GM23248 (cell line): Measurements from ENCODE around the gene PLCH2. TPM values are rescaled to one million over a fixed set of nuclear protein-coding genes. Genes with fewer than 3 reads are reported as not detected.

Experiments
- DNase-seq: peaks from one replicate; pipeline ENCODE4 v3.0.0-alpha.2; 2015
- H2AFZ ChIP-seq: fragments of 200-600 bp; sonication (generic); 2 replicates; pipeline ENCODE4 v1.6.1; 2016; ENCODE audit warnings: antibody characterized with exemption
- H3F3A ChIP-seq: fragments of 200-600 bp; sonication (generic); 2 replicates; pipeline ENCODE4 v1.6.1; 2016; ENCODE audit warnings: mild to moderate bottlenecking, antibody characterized with exemption, mixed run types; ENCODE audit not compliant: insufficient read depth
- H3K27ac ChIP-seq: fragments of 200-600 bp; sonication (generic); 2 replicates; pipeline ENCODE4 v1.5.1; 2016; ENCODE audit warnings: mild to moderate bottlenecking
- H3K27me3 ChIP-seq: fragments of 200-600 bp; sonication (generic); replicated peaks from 2 replicates; pipeline ENCODE4 v1.6.1; 2016; ENCODE audit warnings: mild to moderate bottlenecking; ENCODE audit not compliant: insufficient read depth
- H3K36me3 ChIP-seq: fragments of 200-600 bp; sonication (generic); 2 replicates; pipeline ENCODE4 v1.6.1; 2016; ENCODE audit warnings: low read depth, mild to moderate bottlenecking
- H3K4me1 ChIP-seq: fragments of 200-600 bp; sonication (generic); 2 replicates; pipeline ENCODE4 v1.6.1; 2016; ENCODE audit warnings: mild to moderate bottlenecking; ENCODE audit not compliant: insufficient read depth
- H3K4me2 ChIP-seq: fragments of 200-600 bp; sonication (generic); one replicate; pipeline ENCODE4 v1.6.1; 2016; ENCODE audit warnings: mild to moderate bottlenecking; ENCODE audit not compliant: unreplicated experiment
- H3K4me3 ChIP-seq: fragments of 200-600 bp; sonication (generic); 2 replicates; pipeline ENCODE4 v1.5.1; 2016; ENCODE audit warnings: mild to moderate bottlenecking
- H3K79me2 ChIP-seq: fragments of 200-600 bp; sonication (generic); 2 replicates; pipeline ENCODE4 v1.6.1; 2016; ENCODE audit warnings: mild to moderate bottlenecking; ENCODE audit not compliant: insufficient read depth
- H3K9ac ChIP-seq: fragments of 200-600 bp; sonication (generic); 2 replicates; pipeline ENCODE4 v1.6.1; 2016; ENCODE audit warnings: mild to moderate bottlenecking
- H3K9me2 ChIP-seq: fragments of 200-600 bp; sonication (generic); 2 replicates; pipeline ENCODE4 v1.6.1; 2016; ENCODE audit warnings: mixed run types, mild to moderate bottlenecking, moderate library complexity; ENCODE audit not compliant: insufficient read depth
- H3K9me3 ChIP-seq: fragments of 200-600 bp; sonication (generic); one replicate; pipeline ENCODE4 v1.6.1; 2017; ENCODE audit warnings: low read depth
- H4K20me1 ChIP-seq: fragments of 200-600 bp; sonication (generic); 2 replicates; pipeline ENCODE4 v1.6.0; 2016; ENCODE audit not compliant: insufficient read depth
- EZH2 ChIP-seq: fragments of 200-600 bp; sonication (generic); IDR thresholded peaks from 2 replicates; pipeline ENCODE4 v1.6.1; 2018; ENCODE audit warnings: antibody characterized with exemption, mild to moderate bottlenecking; ENCODE audit not compliant: insufficient read depth, poor library complexity, severe bottlenecking
- EZH2phosphoT487 ChIP-seq: fragments of 200-600 bp; sonication (generic); IDR thresholded peaks from 2 replicates; pipeline ENCODE4 v1.6.1; 2018; ENCODE audit warnings: antibody characterized with exemption, moderate library complexity, mild to moderate bottlenecking, low read depth; ENCODE audit not compliant: insufficient read depth
- WGBS, 2 experiments: methylation state at CpG; one replicate each; pipeline ENCODE4 v1.1.6; 2015 to 2017; ENCODE audit warnings: low lambda C conversion rate in 2 of 2, low coverage in 1 of 2; ENCODE audit errors: missing lambda C conversion rate in 2 of 2; 5-methylcytosine and 5-hydroxymethylcytosine counted together
- in situ Hi-C: fragments of 300-500 bp; cut with MboI; formaldehyde crosslinking; loops from 2 replicates; pipeline ENCODE4 v1.15.0; 2020
- polyA plus RNA-seq: library from polyadenylated mRNA; unstranded; fragments of >200 nt; fragmentation: Nextera tagmentation; extraction: Ambion mirVana; gene quantifications from 2 replicates; pipeline ENCODE4 v1.2.1, GENCODE V29; 2016
- total RNA-seq: library from RNA; depleted of rRNA; stranded (reverse); fragments of >200 nt; shearing (Covaris generic); gene quantifications from 2 replicates; pipeline ENCODE4 v1.2.3, GENCODE V29; 2014

PLCH2 gene
- total and polyA plus RNA-seq, 2 experiments from 2014 or later: not detected

- Histone ChIP-seq H3K4me3 (no peak overlapping the region), H3K27me3 (no peaks in the 10 kb centered on the region), H3K36me3 (no peaks in the 10 kb centered on the region; the same call in 1 of the 2 replicates), H3K79me2 (no peaks in the 10 kb centered on the region), H3F3A (no peaks in the 10 kb centered on the region), H3K9me2 (no peaks in the 10 kb centered on the region), H4K20me1 (no peaks in the 10 kb centered on the region), H3K4me1 (no peaks in the 10 kb centered on the region), H3K9ac (no peak overlapping the region), H2AFZ (no peak overlapping the region), H3K4me2 (no peak overlapping the region), H3K27ac (no peak overlapping the region), H3K9me3 (no peaks in the 10 kb centered on the region)
- TF ChIP-seq EZH2phosphoT487 (no peak), EZH2 (no peak)
- DNase-seq: no peak
- in situ Hi-C loops: loop anchor here (25.0 kb wide), 1 partner anchor 328 kb away; the partner anchor contains the start of gene FAAP20
- 95 to 96% methylated on average over 38 to 45 of the region's 45 CpGs for WGBS, 2 experiments
These were observed 39.0 kb downstream of the PLCH2 start for GRCh38 chr1:2514863-2515762.

- no peaks in the 10 kb centered on the region for H3F3A ChIP-seq
- H3K9me3 ChIP-seq: no peaks in the 10 kb centered on the region
- no peak overlapping the region for H2AFZ ChIP-seq
- H3K4me3 ChIP-seq: no peak overlapping the region
- no peaks in the 10 kb centered on the region for H4K20me1 ChIP-seq
- 92 to 96% methylated on average over 4 to 11 of the region's 11 CpGs for WGBS, 2 experiments
- H3K9me2 ChIP-seq: no peaks in the 10 kb centered on the region
- TF ChIP-seq EZH2phosphoT487: no peak
- no peak for TF ChIP-seq EZH2
- no peak overlapping the region for H3K4me2 ChIP-seq
- no peaks in the 10 kb centered on the region for H3K4me1 ChIP-seq
- no peaks in the 10 kb centered on the region for H3K27me3 ChIP-seq
- no peak overlapping the region for H3K9ac ChIP-seq
- 0 out of 2 replicates have a peak, but pooled peaks cover 1% of the 10 kb centered on the region for H3K79me2 ChIP-seq
- in situ Hi-C loops: loop anchor here (25.0 kb wide), 1 partner anchor 328 kb away; the partner anchor contains the start of gene FAAP20
- no peak for DNase-seq
- H3K27ac ChIP-seq: no peak overlapping the region
- H3K36me3 ChIP-seq: no peaks in the 10 kb centered on the region; the same call in 1 of the 2 replicates
These were observed 39.6 kb downstream of the PLCH2 start for GRCh38 chr1:2515763-2516080.

GRCh38 chr1:2516124-2516523 lies 40.0 kb downstream of the PLCH2 start:
- Histone ChIP-seq H3K27me3 (no peaks in the 10 kb centered on the region), H3K36me3 (no peaks in the 10 kb centered on the region; the same call in 1 of the 2 replicates), H3K9me2 (no peaks in the 10 kb centered on the region), H3K4me1 (no peaks in the 10 kb centered on the region), H3K27ac (no peak overlapping the region), H3K4me3 (no peak overlapping the region), H3K79me2 (0 out of 2 replicates have a peak, but pooled peaks cover 5% of the 10 kb centered on the region), H2AFZ (no peak overlapping the region), H3K4me2 (no peak overlapping the region), H3K9me3 (no peaks in the 10 kb centered on the region), H3K9ac (no peak overlapping the region), H4K20me1 (no peaks in the 10 kb centered on the region), H3F3A (no peaks in the 10 kb centered on the region)
- TF ChIP-seq EZH2phosphoT487 (no peak), EZH2 (no peak)
- WGBS, 2 experiments: 93 to 96% methylated on average over 16 to 17 of the region's 17 CpGs
- no peak for DNase-seq
- in situ Hi-C loops: loop anchor here (25.0 kb wide), 1 partner anchor 329 kb away; the partner anchor contains the start of gene FAAP20

- Histone ChIP-seq H3F3A (no peaks in the 10 kb centered on the region), H3K27me3 (no peaks in the 10 kb centered on the region), H3K79me2 (peaks cover 12% of the 10 kb centered on the region; the same call in 1 of the 2 replicates), H3K4me3 (no peak overlapping the region), H3K4me2 (no peak overlapping the region), H2AFZ (no peak overlapping the region), H3K36me3 (no peaks in the 10 kb centered on the region; the same call in 1 of the 2 replicates), H3K9me3 (no peaks in the 10 kb centered on the region), H4K20me1 (no peaks in the 10 kb centered on the region), H3K9me2 (no peaks in the 10 kb centered on the region), H3K4me1 (no peaks in the 10 kb centered on the region), H3K27ac (no peak overlapping the region), H3K9ac (no peak overlapping the region)
- TF ChIP-seq EZH2phosphoT487 (no peak), EZH2 (no peak)
- DNase-seq: no peak
- in situ Hi-C loops: loop anchor here (25.0 kb wide), 1 partner anchor 330 kb away; the partner anchor contains the start of gene FAAP20
- WGBS, 2 experiments: 93 to 94% methylated on average over 14 of the region's 14 CpGs
These were observed 40.9 kb downstream of the PLCH2 start for GRCh38 chr1:2516946-2517345.
